Measurements from ENCODE around the gene ARL14.
"Not testable (repeated sequence)": the region's sequence is repeated elsewhere in the genome, so short reads cannot be mapped to it uniquely, and the experiment has no call there.

The ARL14 gene

GRCh38 chr3:160691962-160692361, 15.0 kb downstream of the ARL14 start:
- Mint-ChIP-seq H3K36me3 (no peaks in the 10 kb centered on the region), H3K4me3 (no peak overlapping the region), H3K9me3 (no peaks in the 10 kb centered on the region), H3K27ac (no peak overlapping the region), H3K4me1 (no peaks in the 10 kb centered on the region), H3K27me3 (no peaks in the 10 kb centered on the region)
- DNase-seq (no peak), ATAC-seq (replicated peaks) (no peak)

- ATAC-seq (replicated peaks) (no peak), DNase-seq (no peak)
- Mint-ChIP-seq H3K4me3 (no peak overlapping the region), H3K9me3 (no peaks in the 10 kb centered on the region), H3K27me3 (no peaks in the 10 kb centered on the region), H3K36me3 (no peaks in the 10 kb centered on the region), H3K27ac (no peak overlapping the region), H3K4me1 (peaks cover 0 to 2% of the 10 kb centered on the region in 2 donors)
These were observed 16.2 kb downstream of the ARL14 start for GRCh38 chr3:160693191-160693590.

GRCh38 chr3:160694345-160694744, 17.4 kb downstream of the ARL14 start:
- peaks cover 0 to 2% of the 10 kb centered on the region in 2 donors for H3K4me1 Mint-ChIP-seq
- H3K36me3 Mint-ChIP-seq = no peaks in the 10 kb centered on the region
- H3K27ac Mint-ChIP-seq = no peak overlapping the region
- H3K27me3 Mint-ChIP-seq = peaks cover 0 to 5% of the 10 kb centered on the region in 2 donors
- DNase-seq (no peak), ATAC-seq (replicated peaks) (no peak)
- H3K4me3 Mint-ChIP-seq = no peak overlapping the region
- no peaks in the 10 kb centered on the region for H3K9me3 Mint-ChIP-seq

GRCh38 chr3:160695003-160695402, 18.0 kb downstream of the ARL14 start:
- H3K9me3 Mint-ChIP-seq = no peaks in the 10 kb centered on the region
- DNase-seq (no peak), ATAC-seq (replicated peaks) (no peak)
- no peaks in the 10 kb centered on the region for H3K36me3 Mint-ChIP-seq
- H3K4me3 Mint-ChIP-seq = no peak overlapping the region
- H3K27me3 Mint-ChIP-seq = peaks cover under 1 to 5% of the 10 kb centered on the region in 2 donors
- peaks cover 0 to 2% of the 10 kb centered on the region in 2 donors for H3K4me1 Mint-ChIP-seq
- no peak overlapping the region for H3K27ac Mint-ChIP-seq

GRCh38 chr3:160695915-160696327, 19.0 kb downstream of the ARL14 start:
- Mint-ChIP-seq H3K9me3 (no peaks in the 10 kb centered on the region), H3K4me1 (peaks cover 0 to 2% of the 10 kb centered on the region in 2 donors), H3K4me3 (no peak overlapping the region), H3K27ac (no peak overlapping the region), H3K36me3 (no peaks in the 10 kb centered on the region), H3K27me3 (peaks cover 10 to 12% of the 10 kb centered on the region in 2 donors)
- ATAC-seq (replicated peaks) (no peak), DNase-seq (no peak)

GRCh38 chr3:160697637-160698380, 20.8 kb downstream of the ARL14 start:
- no peaks in the 10 kb centered on the region for H3K9me3 Mint-ChIP-seq

GRCh38 chr3:160698599-160699195, 21.7 kb downstream of the ARL14 start:
- ATAC-seq (replicated peaks) (no peak), DNase-seq (no peak)
- Mint-ChIP-seq H3K9me3 (no peaks in the 10 kb centered on the region), H3K27me3 (peaks cover 13 to 15% of the 10 kb centered on the region in 2 donors), H3K36me3 (no peaks in the 10 kb centered on the region), H3K4me1 (peaks cover 0 to 2% of the 10 kb centered on the region in 2 donors), H3K4me3 (no peak overlapping the region), H3K27ac (no peak overlapping the region)

More at GRCh38 chr3:160697637-160698380, 20.8 kb downstream of the ARL14 start:
- H3K4me3 Mint-ChIP-seq = no peak overlapping the region
- ATAC-seq (replicated peaks) (peak in 1 of 2 donors; percentile 45), DNase-seq (no peak)
- H3K36me3 Mint-ChIP-seq = no peaks in the 10 kb centered on the region
- peaks cover 13 to 15% of the 10 kb centered on the region in 2 donors for H3K27me3 Mint-ChIP-seq
- H3K4me1 Mint-ChIP-seq = peaks cover 0 to 2% of the 10 kb centered on the region in 2 donors
- no peak overlapping the region for H3K27ac Mint-ChIP-seq

- Mint-ChIP-seq H3K36me3 (no peaks in the 10 kb centered on the region), H3K4me1 (peaks cover 0 to 2% of the 10 kb centered on the region in 2 donors), H3K27me3 (peaks cover 21 to 22% of the 10 kb centered on the region in 2 donors), H3K27ac (no peak overlapping the region), H3K4me3 (no peak overlapping the region), H3K9me3 (no peaks in the 10 kb centered on the region)
- ATAC-seq (replicated peaks) (no peak), DNase-seq (no peak)
These were observed 24.5 kb downstream of the ARL14 start for GRCh38 chr3:160701490-160701889.

- no peak overlapping the region for H3K27ac Mint-ChIP-seq
- peaks cover 27 to 30% of the 10 kb centered on the region in 2 donors for H3K27me3 Mint-ChIP-seq
- no peaks in the 10 kb centered on the region for H3K36me3 Mint-ChIP-seq
- peaks cover 0 to 2% of the 10 kb centered on the region in 2 donors for H3K4me1 Mint-ChIP-seq
- no peak overlapping the region for H3K4me3 Mint-ChIP-seq
- no peaks in the 10 kb centered on the region for H3K9me3 Mint-ChIP-seq
- DNase-seq = no peak
- no peak for ATAC-seq (replicated peaks)
These were observed 25.3 kb downstream of the ARL14 start for GRCh38 chr3:160702290-160702689.

- H3K27ac Mint-ChIP-seq = no peak overlapping the region
- DNase-seq (no peak), ATAC-seq (replicated peaks) (no peak)
- no peaks in the 10 kb centered on the region for H3K4me1 Mint-ChIP-seq
- H3K36me3 Mint-ChIP-seq = no peaks in the 10 kb centered on the region
- no peaks in the 10 kb centered on the region for H3K9me3 Mint-ChIP-seq
- H3K27me3 Mint-ChIP-seq = peaks cover 22 to 43% of the 10 kb centered on the region in 2 donors
- no peak overlapping the region for H3K4me3 Mint-ChIP-seq
These were observed 27.0 kb downstream of the ARL14 start for GRCh38 chr3:160703974-160704373.

GRCh38 chr3:160707187-160707794, 30.3 kb downstream of the ARL14 start:
- Mint-ChIP-seq H3K36me3 (no peaks in the 10 kb centered on the region), H3K4me3 (no peak overlapping the region), H3K27ac (no peak overlapping the region), H3K9me3 (no peaks in the 10 kb centered on the region), H3K27me3 (peaks cover 12 to 37% of the 10 kb centered on the region in 2 donors), H3K4me1 (no peaks in the 10 kb centered on the region)
- ATAC-seq (replicated peaks) (peak; percentile 75 to 78), DNase-seq (no peak)

GRCh38 chr3:160709477-160710182, 32.7 kb downstream of the ARL14 start:
- Mint-ChIP-seq H3K27me3 (peaks cover 20 to 37% of the 10 kb centered on the region in 2 donors), H3K4me1 (no peaks in the 10 kb centered on the region), H3K27ac (no peak overlapping the region), H3K4me3 (no peak overlapping the region), H3K9me3 (no peaks in the 10 kb centered on the region), H3K36me3 (no peaks in the 10 kb centered on the region)
- DNase-seq = no peak
- no peak for ATAC-seq (replicated peaks)

GRCh38 chr3:160713144-160713543, 36.2 kb downstream of the ARL14 start:
- not testable (repeated sequence) for H3K4me1 Mint-ChIP-seq; H3K9me3 Mint-ChIP-seq; H3K4me3 Mint-ChIP-seq; H3K27ac Mint-ChIP-seq; ATAC-seq (replicated peaks); DNase-seq; H3K36me3 Mint-ChIP-seq
- peaks cover 7 to 14% of the 10 kb centered on the region in 2 donors for H3K27me3 Mint-ChIP-seq

GRCh38 chr3:160719710-160720109, 42.8 kb downstream of the ARL14 start:
- H3K4me1 Mint-ChIP-seq = no peaks in the 10 kb centered on the region
- H3K9me3 Mint-ChIP-seq = no peaks in the 10 kb centered on the region
- H3K27me3 Mint-ChIP-seq = peaks cover 9 to 19% of the 10 kb centered on the region in 2 donors
- DNase-seq (no peak), ATAC-seq (replicated peaks) (no peak)
- no peak overlapping the region for H3K4me3 Mint-ChIP-seq
- no peak overlapping the region for H3K27ac Mint-ChIP-seq
- no peaks in the 10 kb centered on the region for H3K36me3 Mint-ChIP-seq

Measured in stimulated activated naive B cell treated with anti-CD40 and anti-IgM and Interleukin-4, amounts not matched to agents 10 μg/mL and 1 μg/mL and 100 μg/mL, for 72 hours (primary cell).